HG03439 (cell line): ENCODE data around the gene COL8A2.

ENCODE experiments used
- ATAC-seq: cut with Tn5 transposase; IDR thresholded peaks from one replicate; pipeline ENCODE4 v1.9.1; 2021; ENCODE audit warnings: mild to moderate bottlenecking, moderate library complexity; ENCODE audit not compliant: unreplicated experiment

COL8A2 gene

DNA sequence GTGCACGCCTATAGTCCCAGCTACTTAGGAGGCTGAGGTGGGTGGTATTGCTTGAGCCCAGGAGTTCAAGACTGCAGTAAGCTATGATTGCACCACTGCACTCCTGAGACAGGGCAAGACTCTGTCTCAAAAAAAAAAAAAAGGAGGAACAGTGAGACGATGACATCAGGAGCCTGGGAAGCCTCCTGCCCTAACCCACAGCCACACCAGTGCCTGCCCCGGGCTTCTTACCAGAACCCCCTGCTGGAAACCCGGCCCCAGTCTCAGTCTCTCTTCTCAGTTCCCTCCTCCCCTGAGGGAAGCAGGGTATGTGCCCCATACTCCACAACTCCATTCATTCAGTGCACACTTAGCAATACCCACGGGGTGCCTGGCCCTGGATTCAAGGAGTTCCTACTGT lies 9.1 kb downstream of the COL8A2 start:
- ATAC-seq: no peak

GRCh38 chr1:36115200-36115669 lies 9.8 kb downstream of the COL8A2 start:
- ATAC-seq: no peak

GRCh38 chr1:36114371-36114770 lies 10.7 kb downstream of the COL8A2 start:
- no peak for ATAC-seq

GRCh38 chr1:36112823-36113222 lies 12.2 kb downstream of the COL8A2 start:
- ATAC-seq: no peak

DNA sequence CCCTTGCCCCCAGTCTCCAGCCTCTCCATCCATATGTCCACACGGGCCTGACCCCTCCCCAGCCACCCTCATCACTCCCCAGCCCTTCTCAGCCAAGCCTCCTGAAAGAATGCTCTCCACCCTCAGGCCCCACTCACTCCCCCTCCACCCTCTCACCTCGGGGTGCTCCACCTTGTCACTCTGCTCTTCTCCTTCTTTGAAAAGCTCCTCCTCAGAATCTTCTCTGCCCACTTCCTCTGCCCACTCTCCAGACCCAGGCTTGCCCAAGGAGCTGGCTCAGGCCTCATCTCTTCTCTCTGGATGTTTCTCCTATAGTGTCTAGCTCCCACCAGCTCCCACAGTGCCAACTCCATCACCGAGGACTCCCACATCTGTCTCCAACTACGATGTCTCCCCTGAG lies 13.9 kb downstream of the COL8A2 start:
- no peak for ATAC-seq

DNA sequence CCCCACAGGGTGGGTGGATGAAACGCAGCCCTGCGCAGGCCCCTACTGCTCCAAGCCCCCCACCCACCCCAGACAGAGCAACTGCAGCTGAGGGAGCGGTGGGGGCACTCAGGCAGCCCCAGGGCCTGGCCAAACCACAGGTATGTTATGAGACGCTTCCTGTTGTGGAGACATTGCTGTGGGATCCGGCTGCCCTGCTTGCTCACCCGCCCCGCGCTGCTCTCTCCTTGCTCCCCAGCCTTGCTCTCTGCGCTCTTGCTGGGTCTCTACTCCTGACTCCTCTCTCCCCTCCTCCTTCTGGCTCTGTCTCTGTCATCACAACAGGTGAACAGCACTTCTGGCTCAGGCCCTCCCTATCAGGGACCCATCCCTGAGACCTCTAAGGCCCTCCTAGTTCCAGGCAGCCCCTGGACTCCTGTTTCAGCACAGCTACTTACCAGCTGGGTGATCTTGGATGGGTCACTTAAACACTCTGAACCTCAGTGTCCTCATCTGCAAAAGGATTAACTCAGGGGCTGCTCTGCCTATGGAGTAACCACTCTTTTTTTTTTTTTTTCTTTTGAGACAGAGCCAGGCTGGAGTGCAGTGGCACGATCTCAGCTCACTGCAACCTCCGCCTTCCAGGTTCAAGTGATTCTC lies 15.9 kb downstream of the COL8A2 start:
- ATAC-seq: no peak

GRCh38 chr1:36108314-36108713 lies 16.7 kb downstream of the COL8A2 start:
- ATAC-seq: no peak

GRCh38 chr1:36107394-36107793 lies 17.6 kb downstream of the COL8A2 start:
- no peak for ATAC-seq

GRCh38 chr1:36106269-36106668 lies 18.8 kb downstream of the COL8A2 start:
- ATAC-seq: no peak

DNA sequence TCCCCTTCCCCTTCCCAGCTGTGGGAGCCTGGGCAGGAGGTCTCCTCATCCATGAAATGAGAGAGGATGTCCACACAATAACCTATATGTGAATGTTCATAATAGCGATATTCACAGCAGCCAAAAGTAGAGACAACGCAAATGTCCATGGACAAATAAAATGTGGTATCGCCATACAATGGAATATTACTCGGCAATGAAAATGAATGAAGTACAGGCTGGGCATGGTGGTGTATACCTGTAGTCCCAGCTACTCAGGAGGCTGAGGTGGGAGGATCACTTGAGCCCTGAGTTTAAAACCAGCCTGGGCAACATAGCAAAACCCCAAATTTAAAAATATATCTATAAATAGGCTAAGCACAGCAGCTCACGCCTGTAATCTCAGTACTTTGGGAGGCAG lies 23.5 kb downstream of the COL8A2 start:
- ATAC-seq: no peak

GRCh38 chr1:36100376-36100775 lies 24.6 kb downstream of the COL8A2 start:
- ATAC-seq: no peak

- ATAC-seq: no peak
Observed at GRCh38 chr1:36099681-36100341, 25.2 kb downstream of the COL8A2 start.

DNA sequence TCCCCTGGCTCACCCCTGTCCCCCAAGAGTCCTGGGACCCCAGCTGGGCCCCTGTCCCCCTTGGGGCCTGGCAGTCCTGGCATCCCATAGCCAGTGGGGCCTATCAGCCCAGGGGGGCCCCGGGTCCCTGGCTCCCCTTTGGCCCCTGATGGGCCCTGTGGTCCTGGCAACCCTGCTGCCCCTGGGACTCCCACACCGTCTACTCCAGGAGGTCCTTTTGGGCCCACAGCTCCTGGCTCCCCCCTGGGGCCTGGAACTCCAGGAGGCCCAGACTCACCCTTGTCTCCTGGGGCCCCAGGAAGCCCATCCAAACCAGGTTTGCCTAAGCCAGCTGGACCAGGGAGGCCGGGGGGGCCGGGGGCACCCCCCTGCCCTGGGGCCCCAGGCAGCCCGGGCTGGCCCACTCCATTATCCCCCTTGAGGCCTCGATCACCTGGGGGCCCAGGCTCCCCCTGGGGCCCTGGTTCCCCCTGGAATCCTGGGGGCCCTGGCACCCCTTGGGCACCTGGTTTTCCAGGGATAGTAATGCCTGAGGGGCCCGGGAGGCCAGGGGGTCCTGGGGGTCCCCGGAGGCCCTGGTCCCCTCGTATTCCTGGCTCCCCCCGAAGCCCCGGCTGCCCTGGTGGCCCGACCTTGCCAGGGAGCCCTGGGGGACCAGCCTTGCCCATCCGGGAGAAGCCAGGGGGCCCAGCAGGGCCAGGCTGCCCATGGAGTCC lies 26.2 kb downstream of the COL8A2 start:
- no peak for ATAC-seq

DNA sequence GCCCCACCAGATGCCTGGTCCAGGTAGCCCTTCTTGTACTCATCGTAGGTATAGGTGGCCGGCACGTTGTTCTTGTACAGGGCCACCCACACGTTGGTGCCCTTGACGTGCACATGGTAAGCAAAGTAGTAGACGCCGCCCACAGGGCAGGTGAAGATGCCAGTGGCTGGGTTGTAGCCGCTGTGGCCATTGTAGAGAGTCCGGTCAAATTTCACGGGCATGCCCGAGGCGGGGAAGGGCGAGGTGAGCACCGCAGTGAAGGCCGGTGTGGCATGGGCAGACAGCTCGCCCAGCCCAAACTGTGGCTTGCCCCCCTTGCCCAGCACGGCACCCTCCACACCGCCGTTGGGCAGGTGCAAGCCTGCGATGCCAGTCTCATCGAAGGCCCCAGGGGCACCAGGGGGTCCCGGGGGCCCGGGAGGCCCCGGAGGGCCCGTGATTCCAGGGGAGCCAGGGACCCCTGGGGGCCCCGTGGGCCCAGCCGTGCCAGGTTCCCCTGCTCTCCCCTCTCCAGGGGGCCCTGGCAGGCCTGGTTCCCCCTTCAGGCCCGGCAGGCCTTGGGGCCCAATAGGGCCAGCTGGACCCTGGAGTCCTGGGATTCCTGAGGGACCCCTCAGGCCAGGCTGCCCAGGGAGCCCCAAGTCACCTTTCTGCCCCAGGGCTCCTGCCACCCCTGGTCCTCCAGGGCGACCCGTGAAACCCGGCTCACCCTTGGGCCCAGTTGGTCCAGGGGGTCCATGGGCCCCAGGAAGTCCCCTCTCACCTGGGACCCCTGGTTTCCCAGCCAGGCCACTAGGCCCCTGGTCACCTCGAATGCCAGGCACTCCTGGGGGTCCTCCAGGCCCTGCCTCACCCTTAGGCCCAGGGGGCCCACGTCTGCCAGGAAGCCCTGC lies 27.1 kb downstream of the COL8A2 start:
- ATAC-seq: no peak

GRCh38 chr1:36096500-36097432 lies 28.3 kb downstream of the COL8A2 start:
- ATAC-seq: no peak

- ATAC-seq: no peak
Observed at GRCh38 chr1:36095760-36096405, 29.1 kb downstream of the COL8A2 start.

GRCh38 chr1:36094621-36095061 lies 30.4 kb downstream of the COL8A2 start:
- ATAC-seq: no peak

DNA sequence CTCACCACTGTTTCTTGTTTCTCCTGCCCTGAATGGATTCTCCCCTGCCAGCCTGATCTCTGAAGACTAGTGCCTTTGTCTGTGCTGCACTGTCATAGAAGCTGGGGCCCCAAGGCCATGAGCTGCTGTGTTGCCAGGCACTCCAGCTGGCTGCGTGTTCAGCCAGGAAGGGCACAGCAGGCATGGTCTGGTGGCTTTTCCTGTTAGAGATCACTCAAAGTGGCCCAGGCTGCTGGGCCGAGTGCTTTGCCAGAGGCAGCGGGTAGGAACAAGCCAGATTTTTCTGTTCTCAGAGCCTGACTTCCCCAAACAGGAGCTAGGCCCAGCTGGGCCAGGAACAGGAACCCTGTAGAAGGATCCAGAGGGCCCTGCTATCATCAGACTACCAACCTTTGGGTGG lies 31.1 kb downstream of the COL8A2 start:
- no peak for ATAC-seq

GRCh38 chr1:36093226-36093625 lies 31.8 kb downstream of the COL8A2 start:
- no peak for ATAC-seq
